A673 (cell line): Measurements from ENCODE around the gene BNC2. TPM values are rescaled to one million over a fixed set of nuclear protein-coding genes. Genes with fewer than 3 reads are reported as not detected.

Experiments
- BruUV-seq: library from RNA; stranded (reverse); fragments of 400-500 nt; replicated peaks from 2 replicates; lab custom pipeline; 2021; lab: Mats Ljungman, UMichigan
- CTCF ChIA-PET: fragments of 300-600 bp; sonication (Branson Sonifier 250); formaldehyde crosslinking; loops from one replicate; lab custom pipeline; 2022; ENCODE audit warnings: antibody characterized with exemption; lab: Charles Lee
- POLR2A ChIA-PET: fragments of 300-600 bp; sonication (Branson Sonifier 250); formaldehyde crosslinking; loops from one replicate; lab custom pipeline; 2022; ENCODE audit warnings: antibody characterized with exemption; ENCODE audit not compliant: low non-redundant PET; lab: Charles Lee
- DNase-seq: peaks from one replicate; pipeline ENCODE4 v3.0.0-alpha.2; 2015; ENCODE audit warnings: low spot score
- H3K27ac ChIP-seq: fragments of 200-600 bp; sonication (generic); 2 replicates; pipeline ENCODE4 v1.5.1; 2016; ENCODE audit warnings: mixed run types, low read depth, mild to moderate bottlenecking, mixed read lengths, antibody characterized with exemption, low read length; ENCODE audit not compliant: poor library complexity, severe bottlenecking
- H3K27me3 ChIP-seq: fragments of 200-600 bp; sonication (generic); replicated peaks from 2 replicates; pipeline ENCODE4 v1.6.1; 2017; ENCODE audit warnings: mixed run types, low read depth, mild to moderate bottlenecking, mixed read lengths, antibody characterized with exemption, low read length; ENCODE audit not compliant: insufficient read depth, poor library complexity
- H3K36me3 ChIP-seq: fragments of 200-600 bp; sonication (generic); 2 replicates; pipeline ENCODE4 v1.6.1; 2016; ENCODE audit warnings: mixed run types, mild to moderate bottlenecking, mixed read lengths, antibody characterized with exemption, low read length; ENCODE audit not compliant: insufficient read depth, poor library complexity, severe bottlenecking
- H3K4me1 ChIP-seq: fragments of 200-600 bp; sonication (generic); 2 replicates; pipeline ENCODE4 v1.6.1; 2017; ENCODE audit warnings: mixed run types, mild to moderate bottlenecking, mixed read lengths, antibody characterized with exemption, low read length; ENCODE audit not compliant: insufficient read depth, poor library complexity, severe bottlenecking
- H3K4me3 ChIP-seq: fragments of 200-600 bp; sonication (generic); 2 replicates; pipeline ENCODE4 v1.5.1; 2016; ENCODE audit warnings: low read depth, mixed run types, mild to moderate bottlenecking, mixed read lengths, low read length; ENCODE audit not compliant: poor library complexity, severe bottlenecking
- H3K9me3 ChIP-seq: fragments of 200-600 bp; sonication (generic); 2 replicates; pipeline ENCODE4 v1.6.1; 2016; ENCODE audit warnings: mixed run types, low read depth, mild to moderate bottlenecking, mixed read lengths, antibody characterized with exemption, low read length; ENCODE audit not compliant: poor library complexity, severe bottlenecking
- EZH2 ChIP-seq: fragments of 200-600 bp; sonication (generic); IDR thresholded peaks from 2 replicates; pipeline ENCODE4 v1.6.1; 2017; ENCODE audit warnings: borderline replicate concordance, low read depth, mild to moderate bottlenecking, mixed read lengths, antibody characterized with exemption, low read length; ENCODE audit not compliant: poor library complexity, severe bottlenecking
- intact Hi-C: fragments of 100-400 bp; cut with micrococcal nuclease; formaldehyde crosslinking; loops from one replicate; pipeline ENCODE4 v1.10.0; 2022; ENCODE audit not compliant: unreplicated experiment
- total RNA-seq: library from RNA; stranded (reverse); gene quantifications from 2 replicates; pipeline ENCODE4 v1.2.3, GENCODE V29; 2021
- TF ChIP-seq, protein P1 (sequence below): fragments of 300-800, 200-600 bp; sonication (generic); conservative IDR thresholded peaks from 2 replicates; pipeline ENCODE4 v1.5.1; 2017; ENCODE audit warnings: low read depth, mild to moderate bottlenecking, antibody characterized with exemption, low read length, moderate library complexity, mixed read lengths

The BNC2 gene
- total RNA-seq, 1 experiment from 2014 or later: 0.45 TPM

DNA sequence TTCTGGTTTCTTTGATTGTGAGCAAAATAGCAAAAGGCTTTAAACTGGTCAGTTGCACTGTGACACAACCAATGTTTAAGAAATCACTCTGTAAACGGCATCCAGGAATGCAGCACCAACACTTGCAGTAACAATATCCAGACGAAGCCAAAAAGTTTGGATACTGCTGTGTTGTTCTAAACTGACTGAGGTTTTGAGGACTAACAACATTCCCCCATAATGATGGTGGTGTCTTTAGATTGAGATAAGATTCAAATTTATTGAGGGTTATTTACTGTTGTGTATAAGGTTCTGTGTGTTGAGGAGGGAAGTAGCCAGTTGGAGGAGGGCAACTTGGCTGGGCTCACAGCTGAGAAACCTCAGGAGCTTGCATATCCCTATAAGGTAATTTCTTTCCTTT is 353.6 kb downstream of the BNC2 start:
- H3K9me3 ChIP-seq: no peaks in the 10 kb centered on the region
- TF ChIP-seq EZH2: no peak
- TF ChIP-seq, protein P1, sequence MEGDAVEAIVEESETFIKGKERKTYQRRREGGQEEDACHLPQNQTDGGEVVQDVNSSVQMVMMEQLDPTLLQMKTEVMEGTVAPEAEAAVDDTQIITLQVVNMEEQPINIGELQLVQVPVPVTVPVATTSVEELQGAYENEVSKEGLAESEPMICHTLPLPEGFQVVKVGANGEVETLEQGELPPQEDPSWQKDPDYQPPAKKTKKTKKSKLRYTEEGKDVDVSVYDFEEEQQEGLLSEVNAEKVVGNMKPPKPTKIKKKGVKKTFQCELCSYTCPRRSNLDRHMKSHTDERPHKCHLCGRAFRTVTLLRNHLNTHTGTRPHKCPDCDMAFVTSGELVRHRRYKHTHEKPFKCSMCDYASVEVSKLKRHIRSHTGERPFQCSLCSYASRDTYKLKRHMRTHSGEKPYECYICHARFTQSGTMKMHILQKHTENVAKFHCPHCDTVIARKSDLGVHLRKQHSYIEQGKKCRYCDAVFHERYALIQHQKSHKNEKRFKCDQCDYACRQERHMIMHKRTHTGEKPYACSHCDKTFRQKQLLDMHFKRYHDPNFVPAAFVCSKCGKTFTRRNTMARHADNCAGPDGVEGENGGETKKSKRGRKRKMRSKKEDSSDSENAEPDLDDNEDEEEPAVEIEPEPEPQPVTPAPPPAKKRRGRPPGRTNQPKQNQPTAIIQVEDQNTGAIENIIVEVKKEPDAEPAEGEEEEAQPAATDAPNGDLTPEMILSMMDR: no peak
- H3K27ac ChIP-seq: no peak overlapping the region
- no peaks in the 10 kb centered on the region for H3K4me1 ChIP-seq
- BruUV-seq: no TSS peak
- no peak overlapping the region for H3K4me3 ChIP-seq
- intact Hi-C loops: no loop called here
- no peaks in the 10 kb centered on the region for H3K27me3 ChIP-seq
- DNase-seq: no peak
- ChIA-PET POLR2A (no interaction called here), CTCF (no interaction called here)
- no peaks in the 10 kb centered on the region for H3K36me3 ChIP-seq

DNA sequence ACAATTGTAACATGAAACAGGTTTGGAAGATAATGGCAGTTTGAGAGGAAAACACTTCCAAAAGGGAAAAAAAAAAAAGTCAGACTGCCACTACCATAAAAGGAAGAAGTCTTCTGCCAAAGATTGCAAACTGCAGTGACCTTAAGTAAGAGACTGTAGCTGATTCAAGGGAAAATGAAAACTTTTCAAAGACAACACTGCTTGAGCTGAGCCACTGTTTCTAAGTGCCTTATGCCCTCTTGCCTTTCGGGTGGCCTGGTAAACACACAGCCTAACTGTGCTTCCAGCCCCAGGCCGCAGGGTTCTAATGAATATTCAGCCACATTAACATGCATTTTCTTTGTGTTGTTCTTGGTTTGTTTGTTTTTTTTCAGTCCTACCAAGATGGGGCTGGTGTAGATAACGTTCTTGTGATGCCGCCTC is 354.6 kb downstream of the BNC2 start:
- no peak for TF ChIP-seq EZH2
- TF ChIP-seq, protein P1: no peak
- Histone ChIP-seq H3K9me3 (no peaks in the 10 kb centered on the region), H3K4me3 (no peak overlapping the region), H3K27me3 (no peaks in the 10 kb centered on the region), H3K27ac (no peak overlapping the region), H3K4me1 (no peaks in the 10 kb centered on the region), H3K36me3 (no peaks in the 10 kb centered on the region)
- intact Hi-C loops: no loop called here
- DNase-seq: peak; percentile 1
- ChIA-PET POLR2A (interaction anchor here (0.6 kb wide), 1 partner anchor 1273 kb away, joined by 4 read pairs; no protein-coding TSS in a partner anchor), CTCF (no interaction called here)
- no TSS peak for BruUV-seq

DNA sequence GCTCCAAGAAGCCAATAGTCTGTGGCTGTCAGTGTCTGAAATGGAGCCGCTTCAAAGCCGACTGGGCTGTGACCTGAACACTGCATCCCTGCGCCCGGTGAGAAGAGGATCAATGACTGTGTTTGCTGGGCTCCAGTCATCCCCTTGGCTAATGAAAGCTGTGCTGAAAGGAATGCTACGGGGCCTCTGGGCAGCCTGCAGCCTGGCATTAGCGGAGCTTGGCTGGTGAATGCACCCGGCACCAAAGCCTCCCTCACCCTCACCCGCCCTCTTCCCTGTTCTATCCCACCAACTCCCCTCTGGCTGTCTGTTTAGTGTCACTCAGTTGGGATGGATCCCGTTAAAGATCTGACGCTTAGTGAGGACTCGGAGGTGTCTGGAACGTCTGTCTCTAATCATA is 355.3 kb downstream of the BNC2 start:
- DNase-seq: no peak
- intact Hi-C loops: no loop called here
- no TSS peak for BruUV-seq
- Histone ChIP-seq H3K36me3 (no peaks in the 10 kb centered on the region), H3K4me1 (no peaks in the 10 kb centered on the region), H3K27ac (no peak overlapping the region), H3K27me3 (no peaks in the 10 kb centered on the region), H3K9me3 (no peaks in the 10 kb centered on the region), H3K4me3 (no peak overlapping the region)
- ChIA-PET POLR2A (no interaction called here), CTCF (no interaction called here)
- TF ChIP-seq, protein P1: no peak
- no peak for TF ChIP-seq EZH2
